Activated naive CD8-positive, alpha-beta T cell treated with anti-CD3 and anti-CD28 coated beads, Interleukin-2, amount 50 U/mL, for 16 hours (primary cell): Measurements from ENCODE around the gene ETFBKMT.
A peak's percentile ranks its signal among the peaks of the same experiment; 100 is the strongest.

Experiments
- DNase-seq: peaks from one replicate; pipeline ENCODE4 v3.0.0-alpha.2; 2020; ENCODE audit warnings: low read depth, low spot score

The ETFBKMT gene

GRCh38 chr12:31659087-31659942, at the start of gene ETFBKMT:
TSS of gene ETFBKMT (plus strand) at chr12:31659688. CDS start at chr12:31661954, 2,266 bp downstream.
- peak; percentile 84 for DNase-seq

- DNase-seq: no peak
These were observed 46.7 kb upstream of the ETFBKMT start for GRCh38 chr12:31612819-31613218.

- no peak for DNase-seq
These were observed 41.1 kb upstream of the ETFBKMT start for GRCh38 chr12:31618228-31619025.

GRCh38 chr12:31620311-31620710, 39.2 kb upstream of the ETFBKMT start:
- no peak for DNase-seq

GRCh38 chr12:31622038-31622437, 37.5 kb upstream of the ETFBKMT start:
- no peak for DNase-seq

- no peak for DNase-seq
These were observed 33.1 kb upstream of the ETFBKMT start for GRCh38 chr12:31626270-31626995.

GRCh38 chr12:31627456-31628054, 31.9 kb upstream of the ETFBKMT start:
- no peak for DNase-seq

GRCh38 chr12:31629756-31630732, 29.4 kb upstream of the ETFBKMT start:
- no peak for DNase-seq

GRCh38 chr12:31631023-31631724, 28.3 kb upstream of the ETFBKMT start:
- no peak for DNase-seq

- DNase-seq: no peak
These were observed 27.7 kb upstream of the ETFBKMT start for GRCh38 chr12:31631809-31632208.

- DNase-seq: no peak
These were observed 26.0 kb upstream of the ETFBKMT start for GRCh38 chr12:31633464-31633863.

- DNase-seq: no peak
These were observed 24.9 kb upstream of the ETFBKMT start for GRCh38 chr12:31634620-31635019.

GRCh38 chr12:31641509-31642090, 17.9 kb upstream of the ETFBKMT start:
- DNase-seq: no peak

- no peak for DNase-seq
These were observed 15.0 kb upstream of the ETFBKMT start for GRCh38 chr12:31644536-31644935.

GRCh38 chr12:31645924-31646323, 13.6 kb upstream of the ETFBKMT start:
- no peak for DNase-seq

- no peak for DNase-seq
These were observed 12.4 kb upstream of the ETFBKMT start for GRCh38 chr12:31647086-31647491.

GRCh38 chr12:31650918-31651317, 8.6 kb upstream of the ETFBKMT start:
- no peak for DNase-seq

GRCh38 chr12:31651893-31652521, 7.5 kb upstream of the ETFBKMT start:
- DNase-seq: no peak

GRCh38 chr12:31655208-31655607, 4.3 kb upstream of the ETFBKMT start:
- no peak for DNase-seq
